ENCODE data around the gene TOP1. TPM values are rescaled to one million over a fixed set of nuclear protein-coding genes. Genes with fewer than 3 reads are reported as not detected.
"Not testable (repeated sequence)": the region's sequence is repeated elsewhere in the genome, so short reads cannot be mapped to it uniquely, and the experiment has no call there.

The TOP1 gene
- polyA plus RNA-seq, 3 donors = 11.6 to 34.5 (median 24.5) TPM

- 91 to 100% (median 96%) methylated on average over 1 of the region's 1 CpG for WGBS, 3 donors
- H3K27ac ChIP-seq (ENCODE audit: low read depth, low read length) = no peak overlapping the region
These were observed 79.9 kb downstream of the TOP1 start for GRCh38 chr20:41108531-41108930.

- H3K27ac ChIP-seq (ENCODE audit: low read depth, low read length) = no peak overlapping the region
- 95 to 97% (median 96%) methylated on average over 11 of the region's 11 CpGs for WGBS, 3 donors
These were observed 81.4 kb downstream of the TOP1 start for GRCh38 chr20:41110012-41110411.

GRCh38 chr20:41110930-41111577 is 82.4 kb downstream of the TOP1 start:
- WGBS, 3 donors = 87 to 97% (median 88%) methylated on average over 5 of the region's 5 CpGs
- H3K27ac ChIP-seq (ENCODE audit: low read depth, low read length) = no peak overlapping the region

- no peak overlapping the region for H3K27ac ChIP-seq (ENCODE audit: low read depth, low read length)
- WGBS, 3 donors = 88 to 95% (median 93%) methylated on average over 5 of the region's 5 CpGs
These were observed 82.9 kb downstream of the TOP1 start for GRCh38 chr20:41111578-41111951.

- 82 to 85% (median 84%) methylated on average over 6 of the region's 6 CpGs for WGBS, 3 donors
- H3K27ac ChIP-seq (ENCODE audit: low read depth, low read length) = no peak overlapping the region
These were observed 87.8 kb downstream of the TOP1 start for GRCh38 chr20:41116282-41116956.

- not testable (repeated sequence) for H3K27ac ChIP-seq (ENCODE audit: low read depth, low read length)
- 81 to 86% (median 83%) methylated on average over 6 of the region's 6 CpGs for WGBS, 3 donors
These were observed 89.5 kb downstream of the TOP1 start for GRCh38 chr20:41118159-41118558.

GRCh38 chr20:41118632-41119031 is 90.0 kb downstream of the TOP1 start:
- no peak overlapping the region for H3K27ac ChIP-seq (ENCODE audit: low read depth, low read length)
- WGBS, 3 donors = 81 to 84% (median 83%) methylated on average over 3 of the region's 3 CpGs

GRCh38 chr20:41119614-41120561 is 91.3 kb downstream of the TOP1 start:
- 75 to 92% (median 84%) methylated on average over 7 of the region's 7 CpGs for WGBS, 3 donors
- no peak overlapping the region for H3K27ac ChIP-seq (ENCODE audit: low read depth, low read length)

- H3K27ac ChIP-seq (ENCODE audit: low read depth, low read length) = no peak overlapping the region
- WGBS, 3 donors = 92 to 96% (median 92%) methylated on average over 3 of the region's 3 CpGs
These were observed 92.8 kb downstream of the TOP1 start for GRCh38 chr20:41121399-41121798.

GRCh38 chr20:41123631-41124030 is 95.0 kb downstream of the TOP1 start:
- 90 to 93% (median 92%) methylated on average over 6 of the region's 6 CpGs for WGBS, 3 donors

GRCh38 chr20:41124451-41125094 is 96.0 kb downstream of the TOP1 start:
- 72 to 95% (median 84%) methylated on average over 3 of the region's 3 CpGs for WGBS, 3 donors
- no peak overlapping the region for H3K27ac ChIP-seq (ENCODE audit: low read depth, low read length)

More at GRCh38 chr20:41123631-41124030, 95.0 kb downstream of the TOP1 start:
- no peak overlapping the region for H3K27ac ChIP-seq (ENCODE audit: low read depth, low read length)

GRCh38 chr20:41125530-41126457 is 97.2 kb downstream of the TOP1 start:
- 80 to 83% (median 82%) methylated on average over 6 of the region's 6 CpGs for WGBS, 3 donors
- H3K27ac ChIP-seq (ENCODE audit: low read depth, low read length) = no peak overlapping the region

- 90 to 93% (median 91%) methylated on average over 3 of the region's 3 CpGs for WGBS, 3 donors
- no peak overlapping the region for H3K27ac ChIP-seq (ENCODE audit: low read depth, low read length)
These were observed 98.1 kb downstream of the TOP1 start for GRCh38 chr20:41126719-41127118.

GRCh38 chr20:41128317-41128716 is 99.7 kb downstream of the TOP1 start:
- WGBS, 3 donors = no CpG with 5 or more reads among the region's 3 CpGs
- not testable (repeated sequence) for H3K27ac ChIP-seq (ENCODE audit: low read depth, low read length)

- H3K27ac ChIP-seq (ENCODE audit: low read depth, low read length) = no peak overlapping the region
- WGBS, 3 donors = 65 to 85% (median 82%) methylated on average over 5 of the region's 5 CpGs
These were observed 103.2 kb downstream of the TOP1 start for GRCh38 chr20:41131594-41132387.

- H3K27ac ChIP-seq (ENCODE audit: low read depth, low read length) = not testable (repeated sequence)
- 83 to 87% (median 84%) methylated on average over 9 of the region's 9 CpGs for WGBS, 3 donors
These were observed 103.8 kb downstream of the TOP1 start for GRCh38 chr20:41132388-41132775.
